Liver (tissue), 9 donors: ENCODE measurements around the gene PBLD. TPM values are rescaled to one million over a fixed set of nuclear protein-coding genes. Genes with fewer than 3 reads are reported as not detected.

ENCODE experiments used
- DNase-seq: peaks from one replicate; pipeline ENCODE4 v3.0.0-alpha.2; 2017; ENCODE audit warnings: low spot score
- H3K27ac ChIP-seq, 2 donors: one replicate each; pipeline ENCODE4 v1.7.0; 2013; ENCODE audit warnings: inconsistent platforms in 2 of 2, low read length in 2 of 2, control low read depth in 1 of 2, low read depth in 1 of 2, mild to moderate bottlenecking in 1 of 2
- H3K27me3 ChIP-seq, 4 donors: one replicate each; pipeline versions ENCODE4 v1.6.1 to v1.7.0; 2013; ENCODE audit warnings: low read length in 3 of 4, inconsistent platforms in 1 of 4, mild to moderate bottlenecking in 1 of 4, moderate library complexity in 1 of 4; ENCODE audit not compliant: control insufficient read depth in 4 of 4, insufficient read depth in 4 of 4
- H3K36me3 ChIP-seq, 4 donors: one replicate each; pipeline versions ENCODE4 v1.6.1 to v1.7.0; 2013; ENCODE audit warnings: low read length in 3 of 4, mild to moderate bottlenecking in 3 of 4, low read depth in 1 of 4, moderate library complexity in 1 of 4; ENCODE audit not compliant: control insufficient read depth in 4 of 4, insufficient read depth in 3 of 4
- H3K4me1 ChIP-seq, 4 donors: one replicate each; pipeline versions ENCODE4 v1.6.1 to v1.7.0; 2013; ENCODE audit warnings: low read length in 3 of 4, mild to moderate bottlenecking in 3 of 4, moderate library complexity in 1 of 4; ENCODE audit not compliant: control insufficient read depth in 4 of 4, insufficient read depth in 4 of 4
- H3K4me3 ChIP-seq, 3 donors: one replicate each; pipeline versions ENCODE4 v1.6.1 to v1.7.0; 2013; ENCODE audit warnings: low read length in 3 of 3, control low read depth in 1 of 3, low read depth in 1 of 3, mild to moderate bottlenecking in 1 of 3
- H3K9ac ChIP-seq, 2 donors: one replicate each; pipeline ENCODE4 v1.7.0; 2013; ENCODE audit warnings: low read length in 2 of 2, mild to moderate bottlenecking in 2 of 2, moderate library complexity in 2 of 2, control low read depth in 1 of 2, low read depth in 1 of 2
- H3K9me3 ChIP-seq, 4 donors: one replicate each; pipeline versions ENCODE4 v1.6.1 to v1.7.0; 2013; ENCODE audit warnings: low read length in 3 of 4; ENCODE audit not compliant: control insufficient read depth in 4 of 4
- ATF3 ChIP-seq: IDR thresholded peaks from 2 replicates; pipeline ENCODE4 v1.6.1; 2016; ENCODE audit warnings: antibody characterized with exemption
- CTCF ChIP-seq: fragments of 150-350 bp; IDR thresholded peaks from 2 replicates; pipeline ENCODE4 v1.5.1; 2017; ENCODE audit warnings: improper control_type of control experiment, low read depth, low read length; ENCODE audit not compliant: missing input control
- EGR1 ChIP-seq, 2 donors: IDR thresholded peaks; 2 replicates each; pipeline ENCODE4 v1.6.1; 2016 to 2018; ENCODE audit warnings: antibody characterized with exemption in 2 of 2, low read depth in 2 of 2
- FOXA1 ChIP-seq: IDR thresholded peaks from 2 replicates; pipeline ENCODE4 v1.6.1; 2016; ENCODE audit warnings: antibody characterized with exemption
- GABPA ChIP-seq, 2 donors: IDR thresholded peaks in 1 of 2; conservative IDR thresholded peaks in 1 of 2; 2 replicates each; pipeline ENCODE4 v1.6.1; 2016; ENCODE audit warnings: antibody characterized with exemption in 2 of 2, mild to moderate bottlenecking in 1 of 2, moderate library complexity in 1 of 2
- HNF4A ChIP-seq, 2 donors: conservative IDR thresholded peaks; 2 replicates each; pipeline ENCODE4 v1.6.1; 2016; ENCODE audit warnings: antibody characterized with exemption in 2 of 2, mild to moderate bottlenecking in 2 of 2
- HNF4G ChIP-seq: IDR thresholded peaks from 2 replicates; pipeline ENCODE4 v1.6.1; 2016; ENCODE audit warnings: antibody characterized with exemption
- JUND ChIP-seq, 2 donors: IDR thresholded peaks; 2 replicates each; pipeline ENCODE4 v1.6.1; 2016; ENCODE audit warnings: antibody characterized with exemption in 2 of 2
- MAX ChIP-seq: IDR thresholded peaks from 2 replicates; pipeline ENCODE4 v1.6.1; 2016; ENCODE audit warnings: antibody characterized with exemption
- NR2F2 ChIP-seq: IDR thresholded peaks from 2 replicates; pipeline ENCODE4 v1.6.1; 2016; ENCODE audit warnings: antibody characterized with exemption
- RAD21 ChIP-seq, 2 donors: IDR thresholded peaks; 2 replicates each; pipeline ENCODE4 v1.6.1; 2016; ENCODE audit warnings: antibody characterized with exemption in 2 of 2, mild to moderate bottlenecking in 2 of 2
- REST ChIP-seq: IDR thresholded peaks from 2 replicates; pipeline ENCODE4 v1.6.1; 2016; ENCODE audit warnings: antibody characterized with exemption, mild to moderate bottlenecking
- RXRA ChIP-seq, 2 donors: IDR thresholded peaks; 2 replicates each; pipeline ENCODE4 v1.6.1; 2017 to 2018; ENCODE audit warnings: antibody characterized with exemption in 2 of 2, mild to moderate bottlenecking in 1 of 2
- SP1 ChIP-seq: IDR thresholded peaks from 2 replicates; pipeline ENCODE4 v1.6.1; 2018; ENCODE audit warnings: antibody characterized with exemption, mild to moderate bottlenecking
- TAF1 ChIP-seq: conservative IDR thresholded peaks from 2 replicates; pipeline ENCODE4 v1.6.1; 2016; ENCODE audit warnings: antibody characterized with exemption, mild to moderate bottlenecking
- YY1 ChIP-seq: IDR thresholded peaks from 2 replicates; pipeline ENCODE4 v1.6.1; 2016; ENCODE audit warnings: antibody characterized with exemption, mild to moderate bottlenecking
- ZBTB33 ChIP-seq: IDR thresholded peaks from 2 replicates; pipeline ENCODE4 v1.6.1; 2016; ENCODE audit warnings: antibody characterized with exemption
- WGBS: extraction: QIAGEN DNeasy Blood & Tissue Kit; methylation state at CpG from one replicate; pipeline ENCODE4 v1.1.7; 2013; 5-methylcytosine and 5-hydroxymethylcytosine counted together
- polyA plus RNA-seq, 2 donors: library from polyadenylated mRNA; stranded (reverse) in 1 of 2; unstranded in 1 of 2; fragments of 200-250 nt in 1 of 2; fragments of >200 nt in 1 of 2; fragmentation: Nextera tagmentation in 1 of 2; extraction: Ambion mirVana in 1 of 2; gene quantifications; one replicate each; pipeline versions ENCODE4 v1.2.1 to v1.2.3, GENCODE V29; 2013 to 2015
- total RNA-seq, 2 donors: library from RNA; depleted of rRNA; stranded (reverse); fragments of >200 nt; gene quantifications; one replicate each; pipeline ENCODE4 v1.2.3, GENCODE V29; 2014
- donor health status: healthy.
- donor health status: healthy.
- donor health status: healthy.
- donor health status: healthy.
- donor health status: healthy.

The PBLD gene
- total and polyA plus RNA-seq, 4 donors = 63.3 to 175 (median 103) TPM

GRCh38 chr10:68353537-68353936 is 20.8 kb upstream of the PBLD start:
- H3K36me3 ChIP-seq = peaks cover 4 to 10% (median 6%) of the 10 kb centered on the region in 4 donors
- TF ChIP-seq GABPA (IDR thresholded peaks at IDR 0.05 in 1 of 2, conservative IDR thresholded peaks at IDR 0.05 in 1 of 2) (no peak), FOXA1 (no peak), TAF1 (no peak), YY1 (no peak), REST (no peak), JUND (IDR thresholded peaks at IDR 0.05) (no peak), HNF4G (no peak), MAX (no peak), ATF3 (no peak), SP1 (no peak), CTCF (no peak), NR2F2 (no peak), HNF4A (conservative IDR thresholded peaks at IDR 0.05) (no peak), EGR1 (IDR thresholded peaks at IDR 0.05; ENCODE audit: low read depth in 2 of 2) (no peak), ZBTB33 (no peak), RAD21 (IDR thresholded peaks at IDR 0.05) (no peak)

GRCh38 chr10:68348265-68348741 is 15.6 kb upstream of the PBLD start:
- Histone ChIP-seq H3K27ac (no peak overlapping the region), H3K36me3 (peaks cover 5 to 25% (median 18%) of the 10 kb centered on the region in 4 donors), H3K4me1 (no peaks in the 10 kb centered on the region), H3K27me3 (no peaks in the 10 kb centered on the region), H3K9ac (no peak overlapping the region), H3K9me3 (no peaks in the 10 kb centered on the region), H3K4me3 (no peak overlapping the region)
- TF ChIP-seq FOXA1 (no peak), RAD21 (IDR thresholded peaks at IDR 0.05) (peak; percentile 74 to 82), CTCF (peak; percentile 65), HNF4A (conservative IDR thresholded peaks at IDR 0.05) (no peak), RXRA (IDR thresholded peaks at IDR 0.05) (no peak)
- peak; percentile 41 for DNase-seq
- WGBS = 48% methylated on average over 2 of the region's 2 CpGs

More at GRCh38 chr10:68353537-68353936, 20.8 kb upstream of the PBLD start:
- WGBS = 96% methylated on average over 2 of the region's 2 CpGs
- Histone ChIP-seq H3K4me1 (no peaks in the 10 kb centered on the region), H3K9me3 (no peaks in the 10 kb centered on the region), H3K27me3 (no peaks in the 10 kb centered on the region), H3K9ac (no peak overlapping the region), H3K27ac (no peak overlapping the region), H3K4me3 (no peak overlapping the region)
- no peak for DNase-seq
